ENCODE data around the gene ARMH1.
"Not testable (repeated sequence)": the region's sequence is repeated elsewhere in the genome, so short reads cannot be mapped to it uniquely, and the experiment has no call there.

Gene ARMH1

GRCh38 chr1:44723496-44724295 lies 49.2 kb downstream of the ARMH1 start:
- peak; percentile 76 for DNase-seq

- peak; percentile 41 for DNase-seq
Observed at GRCh38 chr1:44724296-44724954, 49.9 kb downstream of the ARMH1 start.

- DNase-seq = no peak
Observed at GRCh38 chr1:44724955-44725698, 50.6 kb downstream of the ARMH1 start.

- DNase-seq = peak; percentile 98
Observed at GRCh38 chr1:44730741-44731512, 56.4 kb downstream of the ARMH1 start, which contains the start of gene RNU5D-1. TSS of gene RNU5D-1 (minus strand) at chr1:44731170.

GRCh38 chr1:44733365-44733764 lies 58.9 kb downstream of the ARMH1 start:
- DNase-seq = no peak

GRCh38 chr1:44733784-44734183 lies 59.3 kb downstream of the ARMH1 start:
- DNase-seq = no peak

GRCh38 chr1:44735992-44736391 lies 61.5 kb downstream of the ARMH1 start:
- DNase-seq = no peak

GRCh38 chr1:44738953-44739306 lies 64.4 kb downstream of the ARMH1 start:
- DNase-seq = not testable (repeated sequence)

- DNase-seq = peak; percentile 99
Observed at GRCh38 chr1:44739307-44740178, 65.0 kb downstream of the ARMH1 start, which contains the start of gene KIF2C. TSS of gene KIF2C (plus strand) at chr1:44739837. CDS start at chr1:44739933, 96 bp downstream.

GRCh38 chr1:44740179-44740617 lies 65.7 kb downstream of the ARMH1 start:
- DNase-seq = no peak

GRCh38 chr1:44743211-44743610 lies 68.7 kb downstream of the ARMH1 start:
- DNase-seq = no peak

- no peak for DNase-seq
Observed at GRCh38 chr1:44747878-44748277, 73.4 kb downstream of the ARMH1 start.

GRCh38 chr1:44757420-44757819 lies 82.9 kb downstream of the ARMH1 start:
- DNase-seq = no peak

- DNase-seq = no peak
Observed at GRCh38 chr1:44759077-44759476, 84.6 kb downstream of the ARMH1 start.

- DNase-seq = no peak
Observed at GRCh38 chr1:44760876-44761275, 86.4 kb downstream of the ARMH1 start.

GRCh38 chr1:44766421-44766820 lies 91.9 kb downstream of the ARMH1 start:
- DNase-seq = not testable (repeated sequence)
